C1 segment of cervical spinal cord (tissue), 14 donors: ENCODE results near the gene PDE4D.

Experiments
- DNase-seq, 14 donors: peaks; one replicate each; lab custom pipeline; 2025; lab: John Stamatoyannopoulos, UW

Gene PDE4D

DNA sequence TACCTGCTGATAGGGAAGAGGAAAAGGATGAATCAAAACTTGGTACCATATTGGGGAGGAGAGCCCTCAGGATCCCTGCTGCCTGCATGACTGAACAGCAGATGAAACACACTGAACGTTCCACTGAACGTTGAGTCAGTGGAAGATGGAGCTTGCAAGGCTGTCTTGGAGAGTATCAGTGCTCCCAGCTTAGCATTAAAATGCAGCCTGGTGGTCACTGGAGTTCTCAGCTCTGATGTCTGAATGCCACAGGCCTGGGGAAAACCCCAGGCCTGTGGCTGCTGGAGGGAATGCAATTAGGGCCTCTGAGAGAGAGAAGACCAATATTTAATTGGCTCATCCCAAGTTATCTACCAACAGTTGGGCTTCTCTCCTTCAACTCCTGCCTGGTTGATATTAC, 54.5 kb downstream of the PDE4D start:
- DNase-seq = no peak

DNA sequence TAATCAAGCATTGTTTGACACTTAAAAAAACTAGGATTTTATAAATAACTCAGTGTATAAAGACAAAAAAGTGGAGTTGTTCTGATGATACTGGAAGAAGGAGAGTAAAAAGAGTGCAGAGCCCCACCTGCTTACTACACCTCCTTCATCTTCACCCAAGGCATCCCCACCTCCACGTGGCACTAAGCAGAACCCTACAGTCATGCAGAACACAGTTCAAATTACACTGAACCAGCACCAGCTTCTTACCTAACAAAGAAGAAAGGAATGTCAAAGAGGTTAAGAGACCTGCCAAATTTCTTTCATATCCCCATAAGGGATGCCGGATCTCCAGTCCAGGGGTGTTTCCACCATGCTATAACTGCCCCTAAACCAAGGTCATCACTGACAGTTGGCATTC, 55.5 kb downstream of the PDE4D start:
- DNase-seq = no peak

DNA sequence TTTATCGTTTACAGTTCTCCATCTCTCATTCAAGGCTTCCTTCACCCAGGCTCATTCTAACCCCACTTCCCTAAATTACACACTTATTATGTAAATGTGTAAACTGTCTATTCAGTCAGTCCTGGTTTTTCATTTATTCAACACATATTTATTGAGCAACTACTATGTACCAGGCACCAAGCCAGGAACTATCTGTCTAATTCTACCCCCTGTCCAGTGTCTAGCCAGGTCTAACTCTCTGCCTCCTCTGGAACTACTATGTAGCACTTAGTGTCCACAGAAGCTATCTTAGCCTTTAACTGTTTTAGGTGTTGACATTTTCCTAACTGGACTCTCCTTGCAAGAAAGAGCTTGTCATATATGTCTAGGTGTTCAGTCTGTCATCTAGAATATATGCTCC, 56.5 kb downstream of the PDE4D start:
- no peak for DNase-seq

- DNase-seq = no peak
Observed at GRCh38 chr5:59835800-59836199, 57.7 kb downstream of the PDE4D start.

DNA sequence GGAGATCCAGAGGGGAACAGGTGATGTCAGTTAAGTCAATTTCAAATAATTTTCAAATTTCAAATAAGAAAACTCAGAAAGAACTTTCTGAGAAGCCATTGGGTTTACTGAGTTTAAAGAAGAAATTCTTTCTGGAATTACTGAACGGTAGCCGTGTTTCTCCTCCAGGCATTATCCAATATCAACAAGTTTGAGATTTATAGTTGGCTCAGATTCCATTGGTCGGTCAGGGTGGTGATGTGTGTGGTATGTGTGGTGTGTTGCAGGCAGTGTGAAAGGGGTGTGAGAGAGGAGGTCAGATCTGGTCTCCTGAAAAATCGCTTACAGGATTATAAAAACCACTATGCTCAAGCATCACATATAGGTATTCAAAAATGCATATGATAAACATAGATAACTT, 60.1 kb downstream of the PDE4D start:
- DNase-seq = no peak

- DNase-seq = no peak
Observed at GRCh38 chr5:59832577-59833301, 60.8 kb downstream of the PDE4D start.

DNA sequence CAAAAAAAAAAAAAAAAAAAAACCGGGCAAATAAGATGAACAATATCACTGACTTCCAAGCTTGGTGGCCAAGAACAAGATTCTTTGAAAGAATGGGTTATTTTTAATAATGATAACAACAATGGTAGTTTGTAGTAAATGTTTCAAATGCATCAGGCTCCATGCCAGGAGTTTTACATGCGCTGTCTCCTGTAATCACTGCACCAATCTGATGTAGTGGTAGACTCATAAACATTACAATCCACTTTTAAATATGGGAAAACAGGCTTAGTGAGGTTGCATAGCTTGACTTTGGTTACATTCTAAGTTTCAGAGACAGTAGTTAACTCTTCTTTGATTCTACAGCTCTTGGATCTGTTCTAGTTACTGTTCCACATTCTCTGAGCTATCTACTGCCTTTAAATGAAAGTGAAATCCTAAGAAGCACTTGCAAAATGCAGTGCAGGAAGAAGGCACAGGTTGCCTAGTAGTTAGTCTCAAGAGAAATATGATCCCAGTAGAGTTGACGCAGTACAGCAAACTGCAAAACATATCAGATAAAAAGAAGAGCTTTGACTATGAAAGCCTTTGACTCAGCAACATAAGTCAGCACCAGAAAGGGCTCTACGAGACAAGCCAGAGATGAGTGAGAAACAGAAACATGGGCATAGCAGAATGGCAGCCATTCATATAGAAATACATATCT, 62.1 kb downstream of the PDE4D start:
- DNase-seq = no peak

GRCh38 chr5:59830536-59831200, 62.9 kb downstream of the PDE4D start:
- no peak for DNase-seq

GRCh38 chr5:59829922-59830321, 63.6 kb downstream of the PDE4D start:
- no peak for DNase-seq

DNA sequence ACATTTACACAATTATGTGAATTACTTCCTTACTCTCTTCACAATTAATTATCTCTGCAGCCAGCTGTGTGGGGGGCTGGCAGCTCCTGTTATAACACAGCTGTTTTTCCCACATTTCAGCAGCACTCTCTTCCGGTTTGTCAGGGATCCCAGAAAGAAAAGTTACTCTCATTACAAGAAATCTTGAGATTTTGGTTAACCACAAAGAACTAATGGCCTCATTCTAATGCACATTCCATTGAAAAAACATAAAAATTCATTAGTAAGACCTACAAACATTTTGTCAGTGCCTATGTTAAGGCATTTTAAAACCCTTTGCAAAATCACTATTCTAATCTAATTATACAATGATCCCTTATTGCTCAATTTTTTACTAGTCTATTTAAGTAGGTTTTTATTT, 64.1 kb downstream of the PDE4D start:
- DNase-seq = no peak

DNA sequence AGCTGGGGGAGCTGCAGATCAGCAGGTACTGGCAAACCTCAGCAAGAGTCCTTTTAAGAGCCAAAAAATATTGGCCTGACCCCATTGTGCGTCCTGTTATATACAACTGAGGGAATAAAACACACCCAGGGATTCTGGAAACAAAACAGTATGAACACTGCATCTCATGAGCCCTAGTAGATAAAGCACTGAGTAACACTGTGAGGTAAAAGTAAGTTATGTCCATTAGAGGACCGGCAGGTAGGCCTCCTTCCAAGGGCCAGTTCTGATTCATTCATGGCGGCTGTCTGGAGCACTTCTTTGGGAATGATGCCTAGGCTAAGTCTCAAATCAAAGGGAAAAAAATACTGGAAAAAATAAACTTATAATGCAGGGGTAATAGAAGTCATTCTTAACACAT, 64.9 kb downstream of the PDE4D start:
- no peak for DNase-seq

DNA sequence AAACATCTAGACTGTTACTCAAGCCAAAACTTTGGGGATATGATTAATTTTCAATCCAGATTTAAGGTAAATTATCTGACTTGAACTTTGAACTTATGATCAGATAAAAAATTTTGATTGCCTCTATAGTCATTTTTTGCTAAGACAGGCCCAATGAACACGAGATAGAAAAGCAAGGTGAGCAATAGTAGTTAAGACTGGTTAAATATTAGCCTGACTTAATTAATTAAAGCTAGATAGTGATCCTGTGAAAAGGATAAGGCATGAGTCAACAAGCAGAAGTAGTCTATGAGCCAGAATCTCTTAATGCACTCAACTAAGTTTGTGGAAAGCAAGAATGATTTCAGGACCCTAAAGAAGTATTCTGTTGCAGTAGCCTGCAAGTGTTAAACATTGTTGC, 66.5 kb downstream of the PDE4D start:
- no peak for DNase-seq

DNA sequence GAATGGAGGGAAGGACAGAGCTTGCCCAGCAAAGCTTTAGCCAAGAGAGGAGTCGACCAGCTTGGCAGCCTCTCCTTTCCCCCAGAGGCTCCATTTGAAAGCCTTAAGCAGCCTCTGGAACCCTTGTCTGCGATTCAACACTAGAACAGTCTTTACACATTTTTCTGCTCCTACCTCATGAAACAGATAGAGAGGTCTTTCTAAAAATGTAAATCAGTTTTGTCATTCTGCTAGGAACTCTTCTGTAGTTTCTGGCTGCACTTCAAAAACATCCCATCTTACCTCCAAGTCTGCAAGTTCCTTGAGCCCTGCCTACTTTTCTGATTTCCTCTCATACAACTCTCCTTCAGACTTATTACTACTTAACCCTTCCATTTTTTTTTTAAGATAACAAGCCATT, 70.1 kb downstream of the PDE4D start:
- no peak for DNase-seq

GRCh38 chr5:59819806-59820205, 73.7 kb downstream of the PDE4D start:
- no peak for DNase-seq

- DNase-seq = no peak
Observed at GRCh38 chr5:59817536-59817935, 76.0 kb downstream of the PDE4D start.

GRCh38 chr5:59816654-59817300, 76.7 kb downstream of the PDE4D start:
- no peak for DNase-seq

DNA sequence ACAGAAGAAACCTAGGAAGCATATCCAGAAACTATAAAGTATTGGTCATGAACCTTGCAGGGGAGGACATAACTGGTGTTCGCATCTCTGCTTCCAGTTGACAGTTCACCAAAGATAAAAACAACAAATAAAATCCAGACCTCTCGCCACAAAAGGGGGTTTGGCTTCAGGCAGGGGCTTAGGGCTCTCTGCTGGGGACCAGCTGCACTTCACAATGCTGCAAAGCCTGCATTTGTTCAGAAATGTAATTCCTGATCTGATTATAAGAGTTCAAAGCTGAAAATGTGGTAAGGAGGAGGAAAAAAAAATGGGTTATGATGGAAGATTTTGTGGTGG, 79.0 kb downstream of the PDE4D start:
- no peak for DNase-seq

- no peak for DNase-seq
Observed at GRCh38 chr5:59813761-59814536, 79.6 kb downstream of the PDE4D start.

DNA sequence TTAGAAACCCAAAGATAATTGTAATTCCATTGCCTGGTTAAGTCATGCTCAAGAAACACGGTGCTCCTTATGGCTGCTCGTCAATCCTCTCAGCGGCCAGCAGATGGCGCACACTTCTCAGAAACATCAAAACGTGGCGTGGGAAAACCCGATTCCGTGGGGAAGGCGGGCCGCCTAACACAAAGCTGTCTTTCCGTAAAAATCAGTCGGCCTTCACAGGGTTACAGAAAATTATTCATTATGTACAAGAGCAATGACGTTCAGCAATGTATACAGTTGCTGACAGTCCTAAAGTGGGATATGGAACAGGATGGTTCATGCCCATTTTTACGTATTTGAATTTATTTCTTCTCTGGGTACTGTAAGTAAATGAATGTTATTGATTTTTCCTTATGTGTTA, 83.5 kb downstream of the PDE4D start:
- DNase-seq = peak in 12 of 14 donors; percentile 2 to 67 (median 30)

DNA sequence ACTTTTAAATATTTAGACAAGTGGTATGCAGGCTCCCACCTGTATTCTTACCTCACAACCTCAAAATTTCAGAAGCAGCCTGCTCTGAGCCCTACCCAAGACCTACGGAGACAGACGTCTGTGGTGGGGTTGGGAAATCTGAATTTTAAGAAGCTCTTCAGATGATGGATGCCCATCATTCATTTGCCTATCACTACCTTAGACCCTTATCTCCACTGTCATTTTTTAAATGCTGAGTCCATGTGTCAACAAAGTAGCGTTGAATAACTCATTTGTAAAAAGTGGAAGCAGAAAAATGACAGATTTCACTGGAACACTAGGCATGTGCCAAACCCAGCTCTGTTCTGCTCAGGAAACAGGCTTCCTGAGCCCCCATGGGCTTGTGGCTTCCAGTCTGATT, 85.7 kb downstream of the PDE4D start:
- DNase-seq = no peak

- DNase-seq = no peak
Observed at GRCh38 chr5:59800347-59800893, 93.1 kb downstream of the PDE4D start.
